GM12874 (cell line): Measurements from ENCODE around the gene HRH1.

ENCODE experiments used
- CTCF ChIP-seq: IDR thresholded peaks from 2 replicates; pipeline ENCODE4 v1.5.1; 2011; ENCODE audit warnings: low read depth, mild to moderate bottlenecking, control low read depth, low read length, moderate library complexity; ENCODE audit not compliant: insufficient read depth

Gene HRH1

GRCh38 chr3:11146773-11147660 lies 7.3 kb upstream of the HRH1 start:
- no peak for TF ChIP-seq CTCF

GRCh38 chr3:11150256-11150655 lies 4.0 kb upstream of the HRH1 start:
- TF ChIP-seq CTCF, result no peak

GRCh38 chr3:11152301-11152700 lies 2.0 kb upstream of the HRH1 start:
- no peak for TF ChIP-seq CTCF

GRCh38 chr3:11154953-11155325 lies 646 bp downstream of the HRH1 start:
- no peak for TF ChIP-seq CTCF

GRCh38 chr3:11155341-11156025 lies 1.2 kb downstream of the HRH1 start:
- TF ChIP-seq CTCF, result peak; percentile 60

- TF ChIP-seq CTCF, result no peak
Observed at GRCh38 chr3:11156026-11156410, 1.7 kb downstream of the HRH1 start.

GRCh38 chr3:11157421-11157820 lies 3.1 kb downstream of the HRH1 start:
- no peak for TF ChIP-seq CTCF
